SK-N-SH (cell line): ENCODE measurements around the gene NAPEPLD. TPM values are rescaled to one million over a fixed set of nuclear protein-coding genes. Genes with fewer than 3 reads are reported as not detected.
"Not testable (repeated sequence)": the region's sequence is repeated elsewhere in the genome, so short reads cannot be mapped to it uniquely, and the experiment has no call there.

ENCODE experiments used
- CTCF ChIA-PET: fragments of 300-600, 350-600 bp; formaldehyde crosslinking; extraction: SDS; loops from one replicate; lab custom pipeline; 2021; lab: Yijun Ruan, JAX
- POLR2A ChIA-PET: fragments of 350-600 bp; sonication (Branson Sonifier 250); formaldehyde crosslinking; extraction: SDS; loops from one replicate; lab custom pipeline; 2020; ENCODE audit warnings: antibody characterized with exemption, inconsistent platforms; lab: Yijun Ruan, JAX
- DNase-seq: peaks from one replicate; pipeline ENCODE4 v3.0.0; 2012
- H2AFZ ChIP-seq: fragments of 200-600 bp; sonication (generic); 2 replicates; pipeline ENCODE4 v1.8.1; 2016; ENCODE audit warnings: antibody characterized with exemption, mild to moderate bottlenecking, low read depth
- H3F3A ChIP-seq: fragments of 200-600 bp; sonication (generic); replicated peaks from 2 replicates; pipeline ENCODE3; 2016; ENCODE audit warnings: antibody characterized with exemption, mild to moderate bottlenecking; ENCODE audit not compliant: insufficient read depth
- H3K27ac ChIP-seq, 2 experiments: fragments of 200-500 bp in 1 of 2; fragments of 200-600 bp in 1 of 2; sonication (Bioruptor generic) in 1 of 2; sonication (generic), shearing (Covaris generic) in 1 of 2; 2 replicates each; pipeline versions ENCODE4 v1.5.1 to v1.6.1; 2014 to 2016; ENCODE audit warnings: low read depth in 2 of 2, inconsistent platforms in 1 of 2, low read length in 1 of 2, mild to moderate bottlenecking in 1 of 2, mixed read lengths in 1 of 2
- H3K27me3 ChIP-seq: fragments of 200-600 bp; sonication (generic), shearing (Covaris generic); 2 replicates; pipeline ENCODE4 v1.6.1; 2016; ENCODE audit warnings: mixed run types; ENCODE audit not compliant: insufficient read depth
- H3K36me3 ChIP-seq, 2 experiments: fragments of 200-500 bp in 1 of 2; fragments of 200-600 bp in 1 of 2; sonication (Bioruptor generic) in 1 of 2; sonication (generic) in 1 of 2; replicated peaks in 1 of 2; 2 replicates each; pipeline versions ENCODE3 to v1.5.1; 2014 to 2016; ENCODE audit warnings: low read length in 1 of 2, mild to moderate bottlenecking in 1 of 2; ENCODE audit not compliant: insufficient read depth in 2 of 2, control insufficient read depth in 1 of 2
- H3K4me1 ChIP-seq, 2 experiments: fragments of 200-500 bp in 1 of 2; fragments of 200-600 bp in 1 of 2; sonication (Bioruptor generic) in 1 of 2; sonication (generic), shearing (Covaris generic) in 1 of 2; 2 replicates each; pipeline versions ENCODE4 v1.5.1 to v1.6.1; 2014 to 2016; ENCODE audit warnings: low read depth in 1 of 2, low read length in 1 of 2, mixed run types in 1 of 2; ENCODE audit not compliant: insufficient read depth in 2 of 2, control insufficient read depth in 1 of 2
- H3K4me2 ChIP-seq: fragments of 200-600 bp; sonication (generic), shearing (Covaris generic); 2 replicates; pipeline ENCODE4 v1.6.1; 2017; ENCODE audit warnings: mixed run types
- H3K4me3 ChIP-seq, 2 experiments: fragments of 200-500 bp in 1 of 2; fragments of 200-600 bp in 1 of 2; sonication (Bioruptor generic) in 1 of 2; sonication (generic), shearing (Covaris generic) in 1 of 2; 2 replicates each; pipeline versions ENCODE4 v1.5.1 to v1.8.1; 2014 to 2016; ENCODE audit warnings: low read depth in 2 of 2, inconsistent platforms in 1 of 2, low read length in 1 of 2, mild to moderate bottlenecking in 1 of 2, mixed read lengths in 1 of 2, moderate library complexity in 1 of 2
- H3K79me2 ChIP-seq: fragments of 200-600 bp; sonication (generic); 2 replicates; pipeline ENCODE4 v1.8.1; 2017; ENCODE audit warnings: mild to moderate bottlenecking; ENCODE audit not compliant: insufficient read depth
- H3K9ac ChIP-seq: fragments of 200-600 bp; sonication (generic); 2 replicates; pipeline ENCODE4 v1.6.1; 2017; ENCODE audit warnings: mixed run types
- H3K9me2 ChIP-seq: fragments of 200-600 bp; sonication (generic); 2 replicates; pipeline ENCODE4 v1.6.1; 2017; ENCODE audit warnings: mixed run types
- H3K9me3 ChIP-seq: fragments of 200-600 bp; sonication (generic); 2 replicates; pipeline ENCODE4 v1.6.1; 2017; ENCODE audit warnings: mixed run types, mild to moderate bottlenecking, moderate library complexity
- H4K20me1 ChIP-seq: fragments of 200-600 bp; sonication (generic); 2 replicates; pipeline ENCODE4 v1.6.1; 2017; ENCODE audit warnings: mild to moderate bottlenecking, mixed run types; ENCODE audit not compliant: insufficient read depth
- GATA2 ChIP-seq: sonication (generic); formaldehyde crosslinking; IDR thresholded peaks from 2 replicates; pipeline ENCODE4 v1.5.0; 2020; ENCODE audit warnings: mild to moderate bottlenecking, missing genetic modification reagents
- RFX5 ChIP-seq: IDR thresholded peaks from 2 replicates; pipeline ENCODE4 v1.6.1; 2012; ENCODE audit warnings: mild to moderate bottlenecking, improper control_type of control experiment, low read length
- RXRA ChIP-seq: IDR thresholded peaks from 2 replicates; pipeline ENCODE4 v1.4.0; 2012; ENCODE audit warnings: low read depth, mild to moderate bottlenecking, borderline replicate concordance
- WGBS: methylation state at CpG from one replicate; pipeline ENCODE4 v1.1.6; 2017; ENCODE audit warnings: low lambda C conversion rate; 5-methylcytosine and 5-hydroxymethylcytosine counted together
- polyA plus RNA-seq, 3 experiments: library from polyadenylated mRNA; depleted of rRNA; stranded (reverse); fragments of >200 nt; gene quantifications; 2 replicates each; pipeline ENCODE4 v1.2.3, GENCODE V29; 2012
- TF ChIP-seq, protein P1 (sequence below): IDR thresholded peaks from 2 replicates; pipeline ENCODE4 v1.4.0; 2012; ENCODE audit warnings: low read depth, borderline replicate concordance

NAPEPLD gene
- polyA plus RNA-seq, 1 of the 3 experiments (the other 2 are of a cell fraction) = 4.6 TPM

DNA sequence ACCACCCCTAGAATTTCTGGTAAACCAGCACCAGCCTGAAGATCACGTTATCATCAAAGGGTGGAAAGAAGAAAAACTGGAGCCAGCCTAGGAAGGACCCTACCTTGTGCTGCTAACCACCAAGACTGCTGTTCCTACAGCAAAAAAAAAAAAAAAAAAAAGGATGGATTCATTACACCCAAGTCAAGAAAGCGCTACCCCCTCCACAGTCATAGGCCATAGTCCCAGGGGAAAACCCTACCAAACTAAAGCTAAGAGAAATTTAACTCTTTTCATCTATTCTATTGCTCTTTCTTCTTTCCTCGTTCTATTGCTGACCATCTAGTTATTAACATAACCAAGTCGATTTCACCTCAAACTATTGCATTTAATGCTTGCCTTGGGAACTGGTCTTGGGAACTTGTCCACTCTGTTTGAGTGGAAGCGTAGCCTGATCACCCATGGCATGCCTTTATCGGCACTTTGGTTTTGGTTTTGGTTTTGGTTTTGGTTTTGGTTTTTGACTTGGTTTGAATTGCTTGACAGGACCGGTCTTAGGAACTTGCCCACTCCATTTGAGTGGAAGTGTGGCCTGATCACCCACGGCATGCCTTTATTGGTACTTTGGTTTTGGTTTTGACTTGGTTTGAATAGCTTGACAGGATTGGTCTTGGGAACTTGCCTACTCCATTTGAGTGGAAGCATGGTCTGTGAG lies 6.6 kb upstream of the NAPEPLD start:
- H2AFZ ChIP-seq, H3K27ac ChIP-seq, H3K79me2 ChIP-seq, POLR2A ChIA-PET, H3K9ac ChIP-seq, H3F3A ChIP-seq, H3K36me3 ChIP-seq, H3K9me2 ChIP-seq, H3K9me3 ChIP-seq, H3K27me3 ChIP-seq, CTCF ChIA-PET, H4K20me1 ChIP-seq, DNase-seq, H3K4me1 ChIP-seq, H3K4me3 ChIP-seq: not testable (repeated sequence)
- H3K4me2 ChIP-seq = peak overlapping the region; percentile 9; the same call in 1 of the 2 replicates
- WGBS = 87% methylated on average over 8 of the region's 8 CpGs

GRCh38 chr7:103154042-103154441 lies 5.1 kb upstream of the NAPEPLD start:
- DNase-seq = no peak
- H2AFZ ChIP-seq = no peak overlapping the region
- WGBS = 92% methylated on average over 6 of the region's 6 CpGs
- no peaks in the 10 kb centered on the region for H4K20me1 ChIP-seq
- no peaks in the 10 kb centered on the region for H3K9me2 ChIP-seq
- TF ChIP-seq RFX5 = no peak
- no peak for TF ChIP-seq RXRA
- TF ChIP-seq GATA2 (CRISPR knock-in tag) = no peak
- TF ChIP-seq, protein P1, sequence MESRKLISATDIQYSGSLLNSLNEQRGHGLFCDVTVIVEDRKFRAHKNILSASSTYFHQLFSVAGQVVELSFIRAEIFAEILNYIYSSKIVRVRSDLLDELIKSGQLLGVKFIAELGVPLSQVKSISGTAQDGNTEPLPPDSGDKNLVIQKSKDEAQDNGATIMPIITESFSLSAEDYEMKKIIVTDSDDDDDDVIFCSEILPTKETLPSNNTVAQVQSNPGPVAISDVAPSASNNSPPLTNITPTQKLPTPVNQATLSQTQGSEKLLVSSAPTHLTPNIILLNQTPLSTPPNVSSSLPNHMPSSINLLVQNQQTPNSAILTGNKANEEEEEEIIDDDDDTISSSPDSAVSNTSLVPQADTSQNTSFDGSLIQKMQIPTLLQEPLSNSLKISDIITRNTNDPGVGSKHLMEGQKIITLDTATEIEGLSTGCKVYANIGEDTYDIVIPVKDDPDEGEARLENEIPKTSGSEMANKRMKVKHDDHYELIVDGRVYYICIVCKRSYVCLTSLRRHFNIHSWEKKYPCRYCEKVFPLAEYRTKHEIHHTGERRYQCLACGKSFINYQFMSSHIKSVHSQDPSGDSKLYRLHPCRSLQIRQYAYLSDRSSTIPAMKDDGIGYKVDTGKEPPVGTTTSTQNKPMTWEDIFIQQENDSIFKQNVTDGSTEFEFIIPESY = no peak
- H3K36me3 ChIP-seq = no peaks in the 10 kb centered on the region
- H3K9me3 ChIP-seq = no peaks in the 10 kb centered on the region
- H3K4me1 ChIP-seq = peaks cover 0 to 2% of the 10 kb centered on the region in 2 experiments; a peak in 1 of 4 replicates
- CTCF ChIA-PET = no interaction called here
- no peak overlapping the region for H3K9ac ChIP-seq
- H3K4me2 ChIP-seq = no peak overlapping the region
- H3K4me3 ChIP-seq = no peak overlapping the region
- POLR2A ChIA-PET = no interaction called here
- H3K27me3 ChIP-seq = no peaks in the 10 kb centered on the region
- H3K27ac ChIP-seq = no peak overlapping the region
- peaks cover 7% of the 10 kb centered on the region for H3F3A ChIP-seq
- H3K79me2 ChIP-seq = no peaks in the 10 kb centered on the region

GRCh38 chr7:103152744-103153617 lies 4.1 kb upstream of the NAPEPLD start:
- H3K9me3 ChIP-seq, H3K27ac ChIP-seq, H3K9ac ChIP-seq, H3K4me1 ChIP-seq, H3K27me3 ChIP-seq, POLR2A ChIA-PET, CTCF ChIA-PET, H4K20me1 ChIP-seq, H3K4me2 ChIP-seq, H3K4me3 ChIP-seq, H3K79me2 ChIP-seq, DNase-seq, H3K9me2 ChIP-seq, H2AFZ ChIP-seq, H3K36me3 ChIP-seq: not testable (repeated sequence)
- WGBS = 94% methylated on average over 23 of the region's 23 CpGs
- H3F3A ChIP-seq = peaks cover 12% of the 10 kb centered on the region

- DNase-seq, H4K20me1 ChIP-seq, H3K27ac ChIP-seq, H3K9ac ChIP-seq, H3K4me3 ChIP-seq, POLR2A ChIA-PET, CTCF ChIA-PET, H3K4me1 ChIP-seq, H3K9me2 ChIP-seq, H3K4me2 ChIP-seq, H2AFZ ChIP-seq, H3K36me3 ChIP-seq, H3K27me3 ChIP-seq, H3K9me3 ChIP-seq: not testable (repeated sequence)
- WGBS = 97% methylated on average over 8 of the region's 8 CpGs
- peaks cover 19% of the 10 kb centered on the region for H3F3A ChIP-seq
- H3K79me2 ChIP-seq = peaks cover 16% of the 10 kb centered on the region
Observed at GRCh38 chr7:103151993-103152676, 3.2 kb upstream of the NAPEPLD start.
